T-helper 2 cell treated with Interferon-gamma antibody and Interleukin-4, amounts not matched to agents 5 μg/mL and 100 μg/mL, for 36 hours (primary cell): ENCODE measurements around the gene TNFAIP8.

ENCODE experiments used
- DNase-seq: peaks from one replicate; pipeline ENCODE4 v3.0.0; 2021; ENCODE audit warnings: low spot score
- H3K27ac Mint-ChIP-seq: one replicate; pipeline ENCODE4 v1.8.0; 2021; ENCODE audit warnings: mild to moderate bottlenecking, mixed read lengths
- H3K27me3 Mint-ChIP-seq: one replicate; pipeline ENCODE4 v1.8.0; 2021; ENCODE audit warnings: low read depth, mixed read lengths
- H3K36me3 Mint-ChIP-seq: one replicate; pipeline ENCODE4 v1.8.0; 2021; ENCODE audit warnings: low read depth, mixed read lengths
- H3K4me1 Mint-ChIP-seq: one replicate; pipeline ENCODE4 v1.8.0; 2021; ENCODE audit warnings: low read depth, mixed read lengths
- H3K4me3 Mint-ChIP-seq: one replicate; pipeline ENCODE4 v1.8.0; 2022; ENCODE audit warnings: mild to moderate bottlenecking, moderate library complexity, mixed read lengths
- H3K9me3 Mint-ChIP-seq: one replicate; pipeline ENCODE4 v1.8.0; 2021; ENCODE audit warnings: mixed read lengths

TNFAIP8 gene

DNA sequence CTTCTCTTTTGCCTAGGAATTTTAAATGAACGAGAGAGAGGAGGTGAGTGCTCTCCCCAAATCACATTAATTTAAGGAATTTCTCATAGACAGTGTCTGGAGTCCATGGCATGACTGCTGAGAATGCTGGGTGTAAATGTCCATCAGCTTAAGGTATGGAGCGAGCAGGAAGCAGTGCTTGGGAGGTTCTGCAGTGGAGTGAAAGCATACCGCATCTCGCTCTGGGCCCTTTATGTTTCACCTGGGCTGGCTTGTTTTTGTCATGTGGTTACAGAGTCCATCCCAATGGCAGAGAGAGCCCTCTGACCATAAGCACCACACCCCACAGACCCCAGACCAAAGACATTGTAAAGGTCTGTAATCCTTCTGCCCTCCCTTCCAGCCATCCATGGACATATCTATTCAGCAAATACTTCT is 20.6 kb upstream of the TNFAIP8 start:
- no peaks in the 10 kb centered on the region for H3K9me3 Mint-ChIP-seq
- peak overlapping the region; percentile 86 for H3K4me3 Mint-ChIP-seq
- peaks cover 53% of the 10 kb centered on the region for H3K36me3 Mint-ChIP-seq
- peaks cover 81% of the 10 kb centered on the region for H3K4me1 Mint-ChIP-seq
- H3K27ac Mint-ChIP-seq = peak overlapping the region; percentile 75
- H3K27me3 Mint-ChIP-seq = no peaks in the 10 kb centered on the region
- DNase-seq = no peak

DNA sequence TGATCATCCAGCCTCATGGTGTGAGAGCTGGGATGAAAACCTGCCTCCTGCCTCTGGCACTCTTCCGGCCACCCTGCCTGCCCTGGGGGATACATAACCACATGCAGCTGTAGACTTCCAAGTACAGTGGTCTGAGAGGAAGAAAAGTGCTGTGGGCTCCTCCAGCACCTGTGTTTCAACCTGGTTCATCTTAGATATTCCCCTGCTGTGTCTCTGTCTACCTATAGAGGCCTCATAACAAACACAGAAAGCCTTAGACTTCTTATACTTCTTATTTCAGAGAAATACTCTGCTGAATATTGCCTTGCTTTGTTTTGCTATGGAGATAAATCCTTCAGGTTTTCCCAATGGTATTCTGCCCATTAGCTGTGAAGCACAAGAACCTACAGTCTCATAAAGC is 19.6 kb upstream of the TNFAIP8 start:
- Mint-ChIP-seq H3K9me3 (no peaks in the 10 kb centered on the region), H3K36me3 (peaks cover 51% of the 10 kb centered on the region), H3K27me3 (no peaks in the 10 kb centered on the region), H3K27ac (peak overlapping the region; percentile 77), H3K4me3 (peak overlapping the region; percentile 86), H3K4me1 (peaks cover 79% of the 10 kb centered on the region)
- no peak for DNase-seq

DNA sequence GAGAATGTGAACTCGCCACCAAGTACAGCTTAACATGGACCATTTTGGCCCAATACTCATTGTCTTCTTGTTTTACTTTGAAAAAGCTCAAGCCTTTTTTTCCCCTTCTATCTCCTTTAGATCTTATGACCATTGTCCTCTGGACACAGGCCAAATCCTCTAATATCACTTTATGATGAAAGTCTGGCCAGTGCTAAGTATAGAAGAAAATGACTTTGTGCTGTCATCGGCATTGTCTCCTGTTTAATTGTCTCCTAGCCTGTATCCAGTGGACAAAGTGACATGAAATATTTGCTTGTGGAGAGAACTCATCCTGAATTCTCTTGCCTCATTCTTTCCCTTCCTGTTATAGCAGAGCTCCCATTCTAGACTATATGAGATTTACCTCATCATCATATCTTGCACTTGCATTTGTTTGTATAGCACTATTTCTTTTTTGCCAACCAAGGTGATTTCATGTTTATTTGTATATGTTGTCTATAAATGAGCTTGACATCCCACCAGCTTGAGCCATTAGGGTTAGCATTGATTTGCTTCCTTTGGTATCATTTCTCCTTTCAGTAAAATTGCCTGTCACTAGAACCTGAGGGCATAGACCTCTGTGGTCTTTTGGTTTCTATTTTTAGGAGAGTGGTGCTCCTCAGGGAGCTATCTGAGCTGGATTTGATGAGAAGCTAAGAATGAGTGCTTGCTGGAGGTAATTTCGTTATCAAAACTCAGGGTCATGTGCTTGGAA is 18.8 kb upstream of the TNFAIP8 start:
- DNase-seq = no peak
- Mint-ChIP-seq H3K4me3 (peak overlapping the region; percentile 86), H3K9me3 (no peaks in the 10 kb centered on the region), H3K27ac (peak overlapping the region; percentile 94), H3K27me3 (no peaks in the 10 kb centered on the region), H3K4me1 (peaks cover 79% of the 10 kb centered on the region), H3K36me3 (peaks cover 46% of the 10 kb centered on the region)

DNA sequence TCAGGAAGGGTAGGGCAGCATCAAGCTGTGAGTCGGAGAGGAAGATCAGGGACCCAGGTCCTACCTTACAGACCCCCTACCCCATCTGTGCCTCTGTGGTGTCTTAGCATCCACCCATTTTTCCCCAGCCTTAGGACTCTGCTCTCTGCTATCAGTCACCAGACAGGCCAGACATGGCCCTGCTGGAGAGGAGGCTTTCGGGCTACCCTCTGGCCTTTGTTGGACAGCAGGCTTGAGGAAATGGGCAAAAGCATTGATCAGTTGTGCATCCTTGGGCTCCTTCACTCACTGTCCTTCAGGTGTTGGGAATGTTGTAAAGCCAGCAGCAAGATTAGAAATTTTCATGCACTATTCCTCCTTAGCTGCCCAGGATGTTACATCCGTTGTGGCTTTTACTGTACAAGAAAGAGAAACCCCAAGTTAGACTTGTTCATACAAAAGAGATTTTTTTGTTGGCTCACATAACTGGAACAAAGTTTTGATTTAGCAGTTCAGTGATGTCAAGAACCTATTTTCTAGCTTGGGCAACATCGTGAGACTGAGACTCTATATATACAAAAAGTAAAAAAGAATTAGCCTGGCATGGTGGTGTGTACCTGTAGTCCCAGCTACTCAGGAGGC is 17.4 kb upstream of the TNFAIP8 start:
- Mint-ChIP-seq H3K36me3 (peaks cover 48% of the 10 kb centered on the region), H3K27me3 (no peaks in the 10 kb centered on the region), H3K4me1 (peaks cover 81% of the 10 kb centered on the region), H3K4me3 (peak overlapping the region; percentile 86), H3K9me3 (no peaks in the 10 kb centered on the region), H3K27ac (peak overlapping the region; percentile 94)
- DNase-seq = no peak

DNA sequence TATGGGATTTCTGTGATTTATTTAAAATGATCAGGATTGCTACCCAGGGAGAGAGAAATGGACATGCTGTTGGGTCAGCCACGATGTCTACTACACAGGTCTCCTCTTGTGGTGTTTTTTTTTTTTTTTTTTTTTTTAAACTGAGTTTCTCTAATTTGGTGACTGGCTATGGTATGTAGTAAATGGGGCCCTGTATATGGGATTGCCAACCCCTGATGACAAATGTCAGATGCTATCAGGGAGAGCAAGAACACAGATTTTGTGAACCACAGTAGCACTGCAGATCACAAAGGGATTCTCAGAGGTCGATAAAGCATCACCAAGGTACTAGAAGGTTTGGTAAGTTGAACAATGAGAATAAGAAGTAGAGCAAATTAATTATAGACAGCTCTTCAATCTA is 16.5 kb upstream of the TNFAIP8 start:
- DNase-seq = no peak
- Mint-ChIP-seq H3K36me3 (peaks cover 47% of the 10 kb centered on the region), H3K27me3 (no peaks in the 10 kb centered on the region), H3K4me3 (peak overlapping the region; percentile 86), H3K27ac (peak overlapping the region; percentile 94), H3K4me1 (peaks cover 89% of the 10 kb centered on the region), H3K9me3 (no peaks in the 10 kb centered on the region)

DNA sequence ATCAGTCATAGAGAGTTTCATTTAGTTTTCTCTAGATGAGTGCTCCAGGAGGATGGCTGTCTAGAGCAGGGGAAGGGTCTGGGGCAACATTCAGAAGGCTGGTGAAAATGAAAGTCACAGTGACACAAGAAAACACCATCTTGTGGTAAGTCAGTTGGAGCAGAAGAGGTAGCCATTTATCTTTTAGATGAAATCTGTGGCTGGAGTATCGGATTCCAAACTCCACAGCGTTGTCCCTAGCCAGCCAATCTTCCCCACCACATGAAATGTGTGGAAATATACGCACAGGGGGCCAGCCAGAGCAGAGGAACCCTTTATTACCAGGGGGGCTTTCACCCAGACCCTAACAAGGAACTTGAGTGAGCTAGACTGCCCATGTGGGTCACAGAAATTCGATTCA is 15.9 kb upstream of the TNFAIP8 start:
- no peaks in the 10 kb centered on the region for H3K9me3 Mint-ChIP-seq
- peak; percentile 45 for DNase-seq
- peak overlapping the region; percentile 86 for H3K4me3 Mint-ChIP-seq
- peaks cover 85% of the 10 kb centered on the region for H3K4me1 Mint-ChIP-seq
- H3K27ac Mint-ChIP-seq = peak overlapping the region; percentile 94
- H3K36me3 Mint-ChIP-seq = peaks cover 43% of the 10 kb centered on the region
- H3K27me3 Mint-ChIP-seq = no peaks in the 10 kb centered on the region

DNA sequence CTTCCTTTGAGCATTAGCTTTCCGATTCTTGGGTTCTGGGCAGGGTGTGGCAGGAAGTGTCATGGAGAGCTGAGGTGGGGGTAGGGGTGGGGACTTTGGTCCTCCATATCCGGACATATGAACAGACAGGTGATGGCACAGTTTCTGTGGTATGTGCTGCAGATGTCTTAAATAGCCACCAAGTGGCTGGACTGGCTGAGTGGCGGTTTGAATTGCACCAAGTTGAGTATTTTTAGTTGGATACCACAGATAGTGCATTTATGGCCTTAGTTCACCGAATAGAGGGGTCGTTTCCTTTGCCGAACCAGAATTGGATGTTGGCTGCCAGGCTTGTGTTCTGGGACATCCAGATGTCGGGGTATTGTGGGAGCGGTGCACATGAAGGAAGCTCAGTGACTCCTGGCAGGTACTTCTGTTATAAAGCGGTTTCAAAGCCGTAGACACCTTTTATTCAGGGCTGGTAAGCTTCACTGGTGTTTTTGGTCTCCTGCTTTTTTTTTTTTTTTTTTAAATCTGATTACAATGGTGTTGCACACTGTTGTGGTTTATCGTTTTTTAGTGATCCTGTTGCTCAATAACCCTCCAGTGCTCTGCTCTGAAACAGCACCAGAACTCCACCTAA is 15.1 kb upstream of the TNFAIP8 start:
- H3K4me3 Mint-ChIP-seq = peak overlapping the region; percentile 86
- no peaks in the 10 kb centered on the region for H3K27me3 Mint-ChIP-seq
- DNase-seq = peak; percentile 51
- peak overlapping the region; percentile 94 for H3K27ac Mint-ChIP-seq
- H3K9me3 Mint-ChIP-seq = no peaks in the 10 kb centered on the region
- H3K4me1 Mint-ChIP-seq = peaks cover 86% of the 10 kb centered on the region
- H3K36me3 Mint-ChIP-seq = peaks cover 39% of the 10 kb centered on the region

DNA sequence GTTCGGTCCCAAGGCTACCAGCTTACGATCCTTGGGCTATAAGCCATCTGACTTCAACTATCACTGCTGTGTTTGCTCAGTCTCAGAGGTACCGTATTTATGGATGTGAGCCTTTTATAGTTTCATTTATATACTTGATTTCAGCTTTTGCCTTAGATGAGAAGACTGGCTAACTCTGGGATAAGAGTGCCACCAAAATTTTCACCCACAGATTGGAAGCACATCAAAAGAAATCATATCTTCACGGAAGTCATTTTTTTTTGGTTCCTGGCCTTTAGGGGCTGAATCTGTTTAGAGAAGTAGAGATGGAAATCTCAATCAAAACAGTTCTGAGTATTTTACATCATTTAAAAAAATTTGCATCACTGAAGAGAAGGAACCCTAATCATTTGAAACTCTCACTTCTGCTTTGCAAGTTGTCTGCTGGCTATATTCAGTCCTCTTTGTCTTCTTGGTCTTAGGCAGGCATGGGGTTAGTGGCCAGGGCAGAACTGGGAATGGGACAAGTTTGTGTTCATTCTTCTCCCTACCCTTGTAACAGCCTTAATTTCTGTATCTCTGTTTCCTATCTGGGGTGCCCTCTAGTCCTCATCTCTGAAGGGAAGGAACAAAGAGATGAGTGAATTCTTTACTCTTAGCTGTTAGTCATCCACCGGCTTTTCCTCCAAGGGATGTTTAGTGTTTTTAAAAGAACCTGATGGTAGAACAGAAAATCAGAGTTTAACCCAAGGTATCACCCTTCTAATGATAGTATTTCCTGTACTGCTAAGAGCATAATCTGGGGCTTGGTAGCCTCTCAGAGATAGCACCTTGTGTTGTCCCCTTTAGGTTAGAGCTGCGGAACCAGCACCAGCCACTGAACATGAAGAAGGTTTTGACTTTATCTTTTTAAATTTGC is 14.1 kb upstream of the TNFAIP8 start:
- no peak for DNase-seq
- Mint-ChIP-seq H3K27ac (peak overlapping the region; percentile 94), H3K4me3 (peak overlapping the region; percentile 86), H3K4me1 (peaks cover 86% of the 10 kb centered on the region), H3K27me3 (no peaks in the 10 kb centered on the region), H3K36me3 (peaks cover 40% of the 10 kb centered on the region), H3K9me3 (no peaks in the 10 kb centered on the region)

DNA sequence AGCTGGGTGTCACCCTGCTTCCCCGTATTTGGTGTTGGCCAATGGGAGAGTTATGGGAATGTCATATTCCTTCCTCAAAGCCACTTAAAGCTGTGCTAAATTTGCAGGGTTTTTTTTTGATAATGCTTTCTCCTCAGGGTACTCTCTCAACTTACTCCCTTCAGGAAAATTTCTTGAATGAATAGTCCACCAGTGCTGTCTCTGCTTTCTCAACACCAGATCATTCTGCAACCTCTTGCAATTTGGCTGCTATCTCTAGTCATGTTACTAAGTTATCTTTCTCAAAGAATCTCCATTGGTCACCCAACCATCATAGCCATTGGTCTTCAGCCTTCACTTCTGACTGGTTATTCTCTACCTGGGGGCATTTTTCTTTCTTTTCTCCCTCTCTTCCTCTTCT is 13.4 kb upstream of the TNFAIP8 start:
- Mint-ChIP-seq H3K36me3 (peaks cover 40% of the 10 kb centered on the region), H3K27me3 (no peaks in the 10 kb centered on the region), H3K9me3 (no peaks in the 10 kb centered on the region), H3K27ac (peak overlapping the region; percentile 94), H3K4me3 (peak overlapping the region; percentile 86), H3K4me1 (peaks cover 86% of the 10 kb centered on the region)
- DNase-seq = no peak

DNA sequence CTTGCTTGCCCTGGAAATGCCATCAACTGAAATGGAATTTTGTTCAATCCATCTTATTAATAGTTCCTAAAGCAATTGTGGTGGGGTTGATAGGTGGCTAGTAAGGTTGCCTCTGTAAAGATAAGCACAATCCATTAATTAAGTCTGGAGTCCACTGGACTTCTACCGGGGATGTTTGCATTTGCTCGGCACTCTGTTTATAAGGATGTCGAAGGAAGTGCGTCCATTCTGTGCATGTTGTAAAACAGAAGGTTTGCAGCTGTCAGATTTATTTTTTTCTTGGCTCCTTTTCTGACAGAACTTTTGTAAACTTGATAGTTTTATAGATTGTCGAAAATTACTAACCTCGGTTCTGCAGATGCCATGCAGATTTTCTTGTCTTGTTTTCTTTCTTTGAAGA is 12.8 kb upstream of the TNFAIP8 start:
- no peaks in the 10 kb centered on the region for H3K9me3 Mint-ChIP-seq
- peaks cover 86% of the 10 kb centered on the region for H3K4me1 Mint-ChIP-seq
- no peaks in the 10 kb centered on the region for H3K27me3 Mint-ChIP-seq
- DNase-seq = no peak
- H3K36me3 Mint-ChIP-seq = peaks cover 44% of the 10 kb centered on the region
- H3K4me3 Mint-ChIP-seq = peak overlapping the region; percentile 86
- H3K27ac Mint-ChIP-seq = peak overlapping the region; percentile 94

DNA sequence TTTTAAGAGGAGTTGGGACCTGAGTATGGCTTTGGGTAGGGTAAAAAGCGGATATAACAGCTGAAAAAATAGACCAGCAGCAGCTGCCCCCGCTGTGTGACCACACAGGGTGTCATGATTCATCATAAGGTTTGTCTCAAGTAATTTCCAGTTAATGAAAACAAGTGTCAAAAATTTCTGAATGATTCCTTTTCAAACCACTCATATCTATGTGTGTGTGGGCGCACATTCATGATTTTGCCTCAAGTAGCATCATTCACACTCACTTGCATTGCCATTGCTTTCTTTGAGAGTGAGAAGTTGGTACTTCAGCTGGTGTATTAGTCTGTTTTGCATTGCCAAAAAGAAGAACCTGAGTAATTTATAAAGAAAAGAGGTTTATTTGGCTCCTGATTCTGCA is 12.1 kb upstream of the TNFAIP8 start:
- peak; percentile 79 for DNase-seq
- peak overlapping the region; percentile 37 for H3K4me3 Mint-ChIP-seq

DNA sequence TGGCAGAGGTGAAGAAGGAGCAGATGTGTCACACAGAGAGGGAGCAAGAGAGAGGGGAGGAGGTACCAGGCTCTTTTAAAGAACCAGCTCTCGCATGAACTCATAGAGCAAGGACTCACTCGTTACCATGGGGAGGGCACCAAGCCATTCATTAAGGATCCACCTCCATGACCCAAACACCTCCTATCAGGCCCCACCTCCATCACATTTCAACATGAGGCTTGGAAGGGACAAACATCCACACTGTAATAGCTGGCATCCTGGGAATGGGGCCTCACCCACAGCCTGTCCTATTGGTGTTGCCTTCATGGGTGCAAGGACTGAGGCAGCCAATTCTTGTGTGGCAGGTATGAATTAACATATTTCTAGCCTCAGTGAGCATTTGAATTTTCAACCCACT is 11.6 kb upstream of the TNFAIP8 start:
- DNase-seq = no peak
- Mint-ChIP-seq H3K4me3 (peak overlapping the region; percentile 37), H3K36me3 (peaks cover 46% of the 10 kb centered on the region), H3K9me3 (no peaks in the 10 kb centered on the region), H3K27me3 (no peaks in the 10 kb centered on the region), H3K4me1 (peaks cover 87% of the 10 kb centered on the region), H3K27ac (peak overlapping the region; percentile 78)

More for the DNA sequence above, 12.1 kb upstream of the TNFAIP8 start:
- H3K27me3 Mint-ChIP-seq = no peaks in the 10 kb centered on the region
- H3K9me3 Mint-ChIP-seq = no peaks in the 10 kb centered on the region
- peaks cover 85% of the 10 kb centered on the region for H3K4me1 Mint-ChIP-seq
- H3K36me3 Mint-ChIP-seq = peaks cover 42% of the 10 kb centered on the region
- H3K27ac Mint-ChIP-seq = peak overlapping the region; percentile 78

DNA sequence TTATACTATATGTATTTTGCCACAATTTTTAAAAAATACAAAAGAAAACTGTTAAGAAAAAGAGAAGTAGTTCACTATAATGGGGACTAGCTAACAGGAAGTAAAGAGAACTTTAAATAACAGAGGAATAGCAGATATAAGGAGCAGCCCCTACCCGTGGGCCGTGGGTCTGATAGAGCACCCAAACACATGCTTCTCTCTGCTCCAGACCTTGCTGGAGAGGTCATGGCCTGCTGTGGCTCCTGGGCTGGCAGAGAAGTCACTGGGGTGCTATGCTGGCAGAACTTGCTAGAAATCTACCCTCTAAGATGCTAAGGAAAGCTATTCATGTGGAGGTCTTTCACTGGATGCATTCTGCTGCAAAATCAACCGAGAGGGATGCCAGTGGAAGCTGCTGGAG is 10.0 kb upstream of the TNFAIP8 start:
- Mint-ChIP-seq H3K27me3 (no peaks in the 10 kb centered on the region), H3K4me1 (peaks cover 82% of the 10 kb centered on the region), H3K36me3 (peaks cover 43% of the 10 kb centered on the region), H3K4me3 (peak overlapping the region; percentile 57), H3K27ac (no peak overlapping the region), H3K9me3 (no peaks in the 10 kb centered on the region)
- DNase-seq = no peak
